NCI-H1092 treated with DMSO at 0.1 percent for 48 hours (cell line): ENCODE results near the gene DLL3.
"Not testable (repeated sequence)": the region's sequence is repeated elsewhere in the genome, so short reads cannot be mapped to it uniquely, and the experiment has no call there.

Source experiments
- DNase-seq: peaks from one replicate; lab custom pipeline; 2025; lab: John Stamatoyannopoulos, UW

DLL3 gene

GRCh38 chr19:39498798-39499642, at the start of gene DLL3:
Gene DLL3, plus strand, starts transcription at chr19:39498947. Its CDS starts 28 bp downstream, at chr19:39498975.
- DNase-seq: peak; percentile 71

- DNase-seq: no peak
Measured at GRCh38 chr19:39449116-39449797, 49.5 kb upstream of the DLL3 start.

GRCh38 chr19:39451257-39451656, 47.5 kb upstream of the DLL3 start:
- not testable (repeated sequence) for DNase-seq

- DNase-seq: no peak
Measured at GRCh38 chr19:39463403-39463802, 35.3 kb upstream of the DLL3 start.

- DNase-seq: no peak
Measured at GRCh38 chr19:39465956-39466747, 32.6 kb upstream of the DLL3 start.

GRCh38 chr19:39467941-39468340, 30.8 kb upstream of the DLL3 start:
- DNase-seq: no peak

GRCh38 chr19:39469036-39469435, 29.7 kb upstream of the DLL3 start:
- no peak for DNase-seq

- no peak for DNase-seq
Measured at GRCh38 chr19:39469567-39469966, 29.2 kb upstream of the DLL3 start.

- no peak for DNase-seq
Measured at GRCh38 chr19:39470724-39471339, 27.9 kb upstream of the DLL3 start.

GRCh38 chr19:39471756-39472536, 26.8 kb upstream of the DLL3 start:
- no peak for DNase-seq

- no peak for DNase-seq
Measured at GRCh38 chr19:39472746-39473442, 25.9 kb upstream of the DLL3 start.

- no peak for DNase-seq
Measured at GRCh38 chr19:39473443-39473960, 25.2 kb upstream of the DLL3 start.

- DNase-seq: peak; percentile 10
Measured at GRCh38 chr19:39474139-39474620, 24.6 kb upstream of the DLL3 start.

GRCh38 chr19:39475748-39476147, 23.0 kb upstream of the DLL3 start:
- no peak for DNase-seq

GRCh38 chr19:39479319-39479801, 19.4 kb upstream of the DLL3 start:
- not testable (repeated sequence) for DNase-seq

- DNase-seq: no peak
Measured at GRCh38 chr19:39479916-39480315, 18.8 kb upstream of the DLL3 start.

- DNase-seq: peak; percentile 87
Measured at GRCh38 chr19:39480337-39481228, 18.2 kb upstream of the DLL3 start, which contains the start of gene TIMM50. Gene TIMM50, plus strand, starts transcription at chr19:39480838. Its CDS starts 16 bp downstream, at chr19:39480854.

- DNase-seq: no peak
Measured at GRCh38 chr19:39481229-39481545, 17.6 kb upstream of the DLL3 start.

- no peak for DNase-seq
Measured at GRCh38 chr19:39481676-39482075, 17.1 kb upstream of the DLL3 start.
